DMS79 (cell line): ENCODE data around the gene HMGA1.
A peak's percentile ranks its signal among the peaks of the same experiment; 100 is the strongest.
"Not testable (repeated sequence)": the region's sequence is repeated elsewhere in the genome, so short reads cannot be mapped to it uniquely, and the experiment has no call there.

ENCODE experiments used
- DNase-seq: peaks from one replicate; lab custom pipeline; 2025; lab: John Stamatoyannopoulos, UW

Gene HMGA1

DNA sequence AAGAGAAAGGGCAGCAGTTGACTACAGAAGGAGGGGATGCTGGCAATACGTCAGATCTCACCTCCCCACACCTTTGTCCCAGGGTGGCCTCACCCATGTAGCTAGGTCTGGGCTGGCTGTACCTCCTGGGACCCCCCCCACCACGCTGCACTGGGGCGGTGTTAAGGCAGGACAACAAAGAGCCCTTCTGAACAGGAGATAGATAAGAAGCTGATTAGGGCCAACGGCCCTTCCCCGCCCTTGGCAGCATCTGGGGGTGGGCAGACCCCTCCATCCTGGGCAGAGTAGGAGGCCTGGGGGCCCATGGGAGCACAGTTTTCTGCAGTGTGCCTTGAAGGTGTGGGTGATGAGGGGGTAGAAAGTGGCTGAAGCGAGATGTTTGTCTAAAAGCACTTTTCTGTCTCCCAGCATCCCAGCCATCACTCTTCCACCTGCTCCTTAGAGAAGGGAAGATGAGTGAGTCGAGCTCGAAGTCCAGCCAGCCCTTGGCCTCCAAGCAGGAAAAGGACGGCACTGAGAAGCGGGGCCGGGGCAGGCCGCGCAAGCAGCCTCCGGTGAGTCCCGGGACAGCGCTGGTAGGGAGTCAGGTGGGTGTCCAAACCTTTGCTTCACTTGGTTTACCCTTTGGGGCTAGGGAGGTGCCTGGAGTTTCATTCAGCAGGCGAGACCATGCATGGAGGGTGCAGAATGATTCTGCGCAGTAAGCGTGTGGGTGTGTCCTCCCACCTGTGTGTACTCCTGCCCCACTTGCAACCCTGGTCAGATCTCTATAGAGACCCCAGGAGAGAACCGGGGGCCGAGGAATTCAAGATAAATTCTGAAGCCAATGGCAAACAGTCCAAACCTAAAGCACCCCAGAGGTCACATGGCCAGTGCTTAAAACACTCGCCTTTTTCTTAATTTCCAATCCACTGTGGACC lies 3.9 kb downstream of the HMGA1 start:
- no peak for DNase-seq

DNA sequence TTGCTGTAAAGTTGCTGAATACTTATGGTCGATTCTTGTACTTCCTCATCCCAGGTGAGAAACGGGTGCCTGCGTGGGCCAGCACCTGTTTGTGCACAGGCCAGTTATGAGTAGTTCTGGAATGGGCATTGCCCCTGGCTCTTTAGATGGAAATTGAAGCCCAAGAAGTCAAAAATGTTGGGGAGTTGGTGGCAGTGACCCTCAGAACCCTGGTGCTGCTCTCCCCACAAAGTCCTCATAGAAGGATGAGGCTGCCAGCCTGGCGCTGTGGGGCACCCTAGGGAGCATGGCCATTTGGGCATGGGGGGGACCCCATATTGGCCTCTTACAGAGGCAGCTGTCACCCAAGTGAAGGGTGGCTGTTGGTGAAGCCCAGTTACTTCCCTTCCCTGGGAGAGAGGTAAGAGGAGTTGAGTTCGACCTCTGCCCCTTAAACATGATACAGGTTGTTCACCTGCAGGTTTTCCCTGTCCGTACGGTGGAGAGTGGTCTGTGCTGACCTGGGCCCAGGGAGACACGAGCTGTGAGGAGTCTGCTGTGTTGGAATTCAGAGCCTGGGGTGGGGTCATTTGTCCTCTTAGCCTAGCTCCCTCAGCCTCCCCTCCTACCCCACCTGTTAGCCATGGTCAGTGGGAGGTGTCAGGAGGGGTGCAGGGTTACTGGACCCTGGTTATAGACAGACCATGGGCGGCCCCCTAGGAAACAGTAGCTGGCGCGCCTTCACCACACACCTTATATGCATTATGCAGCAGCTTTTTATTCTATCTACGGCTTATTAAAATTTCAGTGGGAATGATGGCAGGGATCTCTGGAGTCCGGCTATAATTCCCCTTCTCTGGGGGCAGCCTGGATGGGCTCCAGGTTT lies 4.9 kb downstream of the HMGA1 start:
- DNase-seq, result no peak

DNA sequence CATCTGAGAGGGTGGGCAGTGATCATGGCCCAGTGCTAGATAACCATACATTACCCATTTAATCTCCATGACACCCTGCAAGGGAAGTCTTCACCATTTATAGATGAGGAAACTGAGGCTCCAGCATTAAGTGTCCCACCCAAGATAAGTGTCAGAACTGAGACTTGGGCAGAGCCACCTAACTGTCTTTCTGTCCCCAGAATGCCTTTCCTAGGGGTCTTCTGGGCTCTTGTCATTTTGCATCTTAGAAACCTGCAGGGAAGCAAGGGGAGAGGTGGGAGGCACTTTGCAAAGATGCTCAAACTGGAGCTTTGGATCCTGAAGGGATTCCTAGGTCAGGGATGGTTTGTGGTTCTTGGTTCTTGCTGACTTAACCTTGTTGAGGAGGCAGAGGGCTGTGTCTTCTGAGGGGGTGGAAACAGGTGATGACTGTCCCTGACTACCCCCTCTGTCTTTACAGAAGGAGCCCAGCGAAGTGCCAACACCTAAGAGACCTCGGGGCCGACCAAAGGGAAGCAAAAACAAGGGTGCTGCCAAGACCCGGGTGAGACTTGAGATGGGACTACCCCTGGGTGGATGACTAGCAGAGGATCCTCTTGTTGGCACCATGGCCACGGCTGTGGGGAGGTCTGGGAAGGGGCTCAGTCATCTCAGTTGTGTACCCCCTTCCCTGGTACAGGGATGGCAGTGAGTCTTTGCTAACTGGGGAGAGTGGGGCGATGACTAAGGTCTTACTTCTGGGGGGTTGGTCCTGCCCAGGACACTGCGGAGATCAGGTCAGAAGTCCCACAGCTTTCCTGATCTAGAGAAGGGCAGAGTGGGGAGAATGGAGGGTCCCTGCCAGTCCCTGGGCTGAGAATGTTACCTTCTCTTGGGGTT lies 5.8 kb downstream of the HMGA1 start:
- no peak for DNase-seq

DNA sequence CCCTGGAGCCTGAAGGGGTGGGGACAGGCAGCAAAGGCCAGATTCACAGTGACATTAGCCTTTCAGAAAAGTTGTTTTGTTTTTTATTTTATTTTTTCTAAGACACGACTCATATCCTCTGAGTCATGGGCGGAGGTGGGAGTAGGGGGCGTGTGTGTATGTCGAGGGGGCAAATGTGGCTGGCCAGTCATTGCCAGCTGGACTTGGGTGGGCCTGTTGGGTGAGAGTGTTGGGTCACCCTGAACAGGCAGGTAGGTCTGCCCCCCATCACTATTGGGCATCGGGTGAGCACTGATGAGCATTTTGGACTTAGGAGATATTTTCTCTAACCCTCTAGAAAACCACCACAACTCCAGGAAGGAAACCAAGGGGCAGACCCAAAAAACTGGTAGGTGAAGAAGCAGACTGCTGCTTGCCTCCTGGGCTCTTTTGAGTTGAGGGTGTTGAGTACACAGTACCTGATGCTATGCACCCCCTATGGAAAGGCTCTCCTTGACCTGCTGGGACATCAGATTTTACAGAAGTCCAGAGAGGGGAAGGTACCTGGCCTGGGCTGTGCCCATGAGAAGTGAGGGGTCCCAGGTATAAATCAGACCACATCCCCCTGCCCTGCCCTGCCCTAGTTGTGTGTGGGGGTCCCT lies 6.6 kb downstream of the HMGA1 start:
- no peak for DNase-seq

DNA sequence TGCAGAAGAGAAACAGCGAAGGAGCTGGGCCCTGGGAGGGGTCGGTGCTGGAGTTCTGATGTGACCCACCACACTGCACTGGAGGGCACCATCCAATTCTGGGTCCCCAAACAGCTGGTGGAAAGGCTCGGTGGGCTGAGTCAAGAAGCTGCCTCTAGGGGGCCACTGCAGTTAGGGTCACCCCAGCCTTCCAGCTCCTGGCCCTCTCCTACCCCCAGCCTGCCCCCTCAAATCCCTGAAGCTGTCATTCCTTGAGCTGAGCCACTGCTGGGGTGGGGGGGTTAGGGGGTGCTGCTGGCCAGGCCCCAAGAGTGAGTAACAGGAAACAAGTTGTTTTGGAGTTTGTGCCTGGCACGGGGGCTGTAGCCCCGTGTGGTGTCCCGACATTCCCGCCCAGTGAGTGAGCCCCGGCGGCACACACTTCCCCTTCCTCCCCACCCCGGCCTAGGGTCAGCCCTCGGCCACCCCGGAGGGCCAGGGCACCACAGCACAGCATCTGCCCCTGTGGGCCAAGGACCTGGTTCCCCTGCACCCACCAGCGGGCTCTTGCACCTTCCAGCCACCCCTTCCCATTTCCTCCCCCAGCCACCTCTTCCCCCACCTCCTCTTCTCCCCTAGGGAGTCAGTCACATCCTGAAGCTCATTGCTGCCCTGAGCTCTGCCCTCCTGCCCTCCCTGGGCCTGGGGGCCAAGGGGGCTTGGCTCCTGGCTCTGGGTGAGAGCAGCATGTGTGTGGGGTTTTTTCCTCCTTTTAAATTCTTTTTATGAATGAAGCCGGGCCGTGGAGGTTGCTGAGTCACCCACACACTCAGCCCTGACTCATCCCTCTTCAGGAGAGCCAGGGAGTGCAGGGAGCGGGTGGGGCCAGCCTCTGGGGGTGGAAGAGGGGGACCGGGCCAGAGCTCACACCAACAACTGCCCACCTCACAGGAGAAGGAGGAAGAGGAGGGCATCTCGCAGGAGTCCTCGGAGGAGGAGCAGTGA lies 7.5 kb downstream of the HMGA1 start:
- no peak for DNase-seq

DNA sequence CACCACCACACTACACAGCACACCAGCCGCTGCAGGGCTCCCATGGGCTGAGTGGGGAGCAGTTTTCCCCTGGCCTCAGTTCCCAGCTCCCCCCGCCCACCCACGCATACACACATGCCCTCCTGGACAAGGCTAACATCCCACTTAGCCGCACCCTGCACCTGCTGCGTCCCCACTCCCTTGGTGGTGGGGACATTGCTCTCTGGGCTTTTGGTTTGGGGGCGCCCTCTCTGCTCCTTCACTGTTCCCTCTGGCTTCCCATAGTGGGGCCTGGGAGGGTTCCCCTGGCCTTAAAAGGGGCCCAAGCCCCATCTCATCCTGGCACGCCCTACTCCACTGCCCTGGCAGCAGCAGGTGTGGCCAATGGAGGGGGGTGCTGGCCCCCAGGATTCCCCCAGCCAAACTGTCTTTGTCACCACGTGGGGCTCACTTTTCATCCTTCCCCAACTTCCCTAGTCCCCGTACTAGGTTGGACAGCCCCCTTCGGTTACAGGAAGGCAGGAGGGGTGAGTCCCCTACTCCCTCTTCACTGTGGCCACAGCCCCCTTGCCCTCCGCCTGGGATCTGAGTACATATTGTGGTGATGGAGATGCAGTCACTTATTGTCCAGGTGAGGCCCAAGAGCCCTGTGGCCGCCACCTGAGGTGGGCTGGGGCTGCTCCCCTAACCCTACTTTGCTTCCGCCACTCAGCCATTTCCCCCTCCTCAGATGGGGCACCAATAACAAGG lies 8.5 kb downstream of the HMGA1 start:
- not testable (repeated sequence) for DNase-seq

DNA sequence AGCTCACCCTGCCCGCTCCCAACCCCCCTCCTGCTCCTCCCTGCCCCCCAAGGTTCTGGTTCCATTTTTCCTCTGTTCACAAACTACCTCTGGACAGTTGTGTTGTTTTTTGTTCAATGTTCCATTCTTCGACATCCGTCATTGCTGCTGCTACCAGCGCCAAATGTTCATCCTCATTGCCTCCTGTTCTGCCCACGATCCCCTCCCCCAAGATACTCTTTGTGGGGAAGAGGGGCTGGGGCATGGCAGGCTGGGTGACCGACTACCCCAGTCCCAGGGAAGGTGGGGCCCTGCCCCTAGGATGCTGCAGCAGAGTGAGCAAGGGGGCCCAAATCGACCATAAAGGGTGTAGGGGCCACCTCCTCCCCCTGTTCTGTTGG lies 9.1 kb downstream of the HMGA1 start:
- not testable (repeated sequence) for DNase-seq

DNA sequence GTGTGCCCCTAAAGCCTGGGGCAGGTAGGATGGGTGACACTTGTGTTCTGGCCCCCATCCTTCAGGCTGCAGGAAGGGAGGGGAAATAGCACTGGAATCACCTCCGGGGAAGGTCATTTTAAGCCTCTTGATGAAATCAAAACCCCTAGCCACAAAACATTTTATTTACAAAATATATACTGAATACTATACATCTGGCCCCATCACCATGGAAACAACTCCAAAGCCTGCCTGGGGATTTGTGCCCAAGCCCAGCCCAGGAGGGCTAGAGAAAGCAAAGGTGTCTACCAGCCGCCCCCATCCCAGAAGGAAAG lies 9.5 kb downstream of the HMGA1 start:
- DNase-seq, result no peak

DNA sequence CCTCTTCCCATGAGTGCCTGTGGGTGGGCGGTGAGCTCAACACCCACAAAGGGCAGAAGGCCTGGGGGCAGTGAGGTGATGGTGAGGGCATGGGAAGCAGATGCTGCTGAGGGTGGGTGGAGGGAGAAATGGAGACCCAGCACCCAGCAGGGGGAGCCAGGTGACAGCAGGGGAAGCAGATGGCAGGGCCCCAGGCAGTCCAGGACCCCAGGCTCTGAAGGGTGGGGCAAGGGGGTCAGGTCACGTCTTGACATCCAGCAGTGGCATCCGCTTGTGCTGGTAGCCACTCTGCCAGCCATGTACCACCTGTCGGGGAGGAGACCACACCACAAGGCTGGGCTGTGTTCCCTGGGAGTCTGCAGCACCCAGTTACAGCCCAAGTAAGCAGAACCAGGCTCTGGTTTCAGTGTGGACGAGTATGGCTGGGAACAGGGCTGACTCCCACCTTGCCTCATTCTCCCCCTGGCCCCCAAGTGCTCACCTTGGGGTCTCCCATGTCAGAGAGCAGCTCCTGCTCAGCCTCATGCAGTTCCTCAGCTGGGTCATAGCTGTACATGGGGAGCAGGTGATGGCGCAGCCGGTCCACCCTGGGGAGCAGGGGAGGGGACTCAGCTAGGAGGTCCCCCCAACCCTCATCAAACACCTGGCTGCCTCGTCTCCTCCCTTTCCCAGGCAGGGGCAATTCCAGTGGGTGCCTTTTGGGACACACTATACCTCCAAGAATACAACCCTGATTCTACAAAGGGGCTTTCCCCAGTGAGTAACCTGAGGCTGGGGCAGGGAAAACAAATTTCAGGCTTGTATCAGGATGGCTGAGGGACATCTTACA lies 10.1 kb downstream of the HMGA1 start:
- DNase-seq, result no peak

DNA sequence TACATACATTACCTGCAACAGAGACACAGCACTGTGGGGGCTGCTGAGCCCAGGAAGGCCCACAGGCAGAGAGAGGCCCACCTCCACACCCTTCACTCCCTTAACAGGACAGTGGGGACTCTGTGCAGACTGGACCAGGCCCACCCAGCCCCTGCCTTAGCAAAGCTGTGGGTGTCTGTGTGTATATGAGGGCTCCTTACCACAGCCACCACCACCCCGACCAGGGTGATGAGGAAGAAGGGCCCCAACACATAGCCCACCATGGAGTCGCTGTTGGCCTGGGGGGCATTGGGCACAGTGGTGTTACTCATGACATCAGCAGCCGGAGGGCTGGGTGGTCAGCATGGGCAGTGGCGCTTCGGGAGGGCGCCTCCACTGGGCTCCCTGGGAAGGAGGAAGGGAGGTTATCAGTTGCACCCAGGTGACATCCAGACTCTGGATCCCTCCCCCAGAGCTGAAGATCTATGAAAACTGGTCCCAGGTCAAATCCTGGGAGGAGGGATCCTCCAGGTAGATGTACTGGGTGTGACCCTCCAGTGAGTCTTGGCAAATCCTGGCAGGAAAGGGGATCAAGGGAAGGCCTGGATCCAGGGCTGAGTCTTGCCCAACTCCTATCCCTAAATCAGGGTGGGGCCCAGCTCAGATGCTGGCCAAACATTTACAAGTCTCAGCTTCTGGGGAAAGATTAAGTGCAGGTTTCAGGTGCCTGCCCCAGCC lies 11.0 kb downstream of the HMGA1 start:
- DNase-seq, result no peak

DNA sequence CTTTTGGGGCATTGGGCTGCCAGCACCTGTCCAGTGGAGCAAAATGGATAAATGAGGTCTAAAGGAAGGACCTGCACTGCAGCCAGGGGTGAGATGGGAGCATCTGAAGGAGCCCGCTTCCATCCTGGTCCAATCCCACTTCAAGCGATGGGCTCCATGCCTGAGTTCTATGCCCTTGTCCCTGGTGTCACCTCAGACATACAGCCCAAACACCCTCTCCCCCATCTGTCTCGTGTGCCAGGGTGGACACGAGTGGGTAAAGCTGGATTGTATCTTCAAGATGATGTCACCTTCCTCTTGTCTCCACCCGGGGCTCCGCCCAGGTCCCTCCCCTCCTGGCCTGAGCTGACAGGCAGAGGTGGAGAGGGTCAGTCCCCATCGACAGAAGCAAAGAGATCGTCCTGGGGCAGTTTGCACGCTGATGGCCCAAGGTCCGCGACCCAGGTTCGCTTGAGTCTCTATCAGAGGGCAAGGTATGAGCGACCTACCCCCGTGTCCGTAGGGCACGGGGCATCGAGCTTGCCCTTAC lies 11.6 kb downstream of the HMGA1 start:
- DNase-seq, result no peak

DNA sequence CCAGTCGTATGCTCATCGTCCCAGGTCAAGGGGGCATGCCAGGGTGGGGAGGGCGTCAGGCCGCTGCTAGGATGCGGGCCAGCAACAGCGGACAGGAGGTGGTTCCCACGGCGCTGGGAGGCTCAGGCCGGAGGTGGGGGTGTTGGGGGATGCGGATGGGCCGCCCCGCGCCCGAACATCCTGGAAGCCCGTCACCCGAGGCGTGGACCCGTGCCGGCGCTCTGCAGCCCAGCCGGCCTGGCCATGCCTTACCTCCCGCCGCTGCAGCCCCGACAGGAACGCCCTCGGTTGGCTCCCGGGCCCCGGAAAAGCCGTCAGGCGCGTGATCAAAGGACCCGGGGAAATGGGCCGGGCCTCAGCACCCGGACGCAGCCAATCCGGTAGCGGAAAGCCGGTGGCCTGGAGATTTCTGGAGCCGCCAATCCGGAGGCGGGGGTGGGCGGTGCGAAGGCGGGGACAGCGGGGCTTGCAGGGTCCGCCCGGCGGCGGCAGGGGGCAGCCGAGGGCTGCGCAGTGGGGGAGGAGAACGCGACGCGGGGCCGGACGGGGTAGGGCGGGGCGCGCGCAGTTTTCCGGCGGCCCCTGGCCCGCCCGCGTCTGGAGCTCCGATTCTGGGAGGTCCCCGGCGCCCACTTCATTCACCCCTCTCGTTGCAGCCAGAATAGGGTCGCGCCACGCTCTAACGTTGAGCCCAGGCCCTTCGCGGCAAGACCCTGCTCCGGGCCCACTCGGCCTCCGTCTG lies 12.2 kb downstream of the HMGA1 start, which contains the start of gene SMIM29:
SMIM29 (minus strand) TSS at position 280 of the 742 bp plus-strand sequence. CDS start 1,215 bp downstream, outside the sequence.
- DNase-seq, result peak; percentile 89

DNA sequence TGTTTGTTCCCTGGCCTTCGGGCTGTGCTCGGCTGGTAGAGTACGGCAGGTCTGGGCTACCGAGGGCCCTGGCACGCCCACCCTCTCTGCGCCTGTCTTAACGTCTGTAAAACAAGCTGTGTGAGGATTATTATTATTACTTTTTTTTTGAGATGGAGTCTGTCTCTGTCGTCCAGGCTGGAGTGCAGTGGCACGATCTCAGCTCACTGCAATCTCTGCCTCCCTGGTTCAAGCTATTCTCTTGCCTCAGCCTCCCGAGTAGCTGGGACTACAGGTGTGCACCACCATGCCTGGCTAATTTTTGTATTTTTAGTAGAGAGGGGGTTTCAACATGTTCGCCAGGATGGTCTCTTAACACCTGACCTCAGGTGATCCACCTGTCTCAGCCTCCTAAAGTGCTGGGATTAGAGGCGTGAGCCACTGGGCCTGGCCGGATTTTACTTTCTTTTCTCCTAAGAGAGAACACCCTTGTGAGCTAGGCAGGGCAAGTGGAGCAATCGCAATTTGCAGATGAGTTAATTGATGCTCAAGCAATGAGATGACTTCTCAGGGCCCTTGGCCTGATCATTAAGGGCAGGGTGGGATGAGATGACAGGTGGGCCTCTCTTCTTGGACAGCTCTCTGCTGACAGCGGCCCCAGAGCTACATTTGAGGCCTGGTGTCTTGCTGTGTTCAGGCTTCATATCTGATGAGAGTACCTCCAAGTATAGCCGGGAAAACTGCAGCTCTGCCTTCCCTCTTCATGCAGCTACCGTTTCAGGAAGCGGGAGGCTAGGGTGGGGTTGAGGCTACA lies 13.0 kb downstream of the HMGA1 start:
- no peak for DNase-seq

DNA sequence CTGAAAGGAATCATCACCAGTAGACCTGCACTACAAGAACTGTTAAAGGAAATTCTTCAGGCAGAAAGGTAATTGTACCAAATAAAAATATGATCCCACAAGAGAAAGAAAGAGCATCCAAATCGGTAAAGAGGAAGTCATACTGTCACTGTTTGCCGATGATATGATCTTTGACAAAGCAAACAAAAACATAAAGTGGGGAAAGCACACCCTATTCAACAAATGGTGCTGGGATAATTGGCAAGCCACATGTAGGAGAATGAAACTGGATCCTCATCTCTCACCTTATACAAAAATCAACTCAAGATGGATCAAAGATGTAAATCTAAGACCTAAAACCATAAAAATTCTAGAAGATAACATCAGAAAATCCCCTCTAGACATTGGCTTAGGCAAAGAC lies 15.7 kb downstream of the HMGA1 start:
- DNase-seq, result not testable (repeated sequence)

DNA sequence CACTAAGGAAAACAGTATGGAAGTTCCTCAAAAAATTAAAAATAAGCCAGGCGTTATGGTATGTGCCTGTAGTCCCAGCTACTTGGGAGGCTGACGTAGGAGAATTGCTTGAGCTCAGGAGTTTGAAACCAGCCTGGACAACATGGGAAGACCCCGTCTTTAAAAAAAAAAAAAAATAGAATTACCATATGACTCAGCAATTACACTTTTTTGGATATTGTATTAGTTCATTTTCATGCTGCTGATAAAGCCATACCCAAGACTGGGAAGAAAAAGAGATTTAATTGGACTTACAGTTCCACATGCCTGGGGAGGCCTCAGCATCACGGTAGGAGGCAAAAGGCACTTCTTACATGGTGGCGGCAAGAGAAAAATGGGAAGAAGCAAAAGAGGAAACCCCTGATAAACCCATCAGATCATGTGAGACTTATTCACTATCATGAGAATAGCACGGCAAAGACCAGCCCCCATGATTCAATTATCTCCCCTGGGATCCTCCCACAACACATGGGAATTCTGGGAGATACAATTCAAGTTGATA lies 22.9 kb downstream of the HMGA1 start:
- no peak for DNase-seq
